Measurements from ENCODE around the gene ZFAND3. TPM values are rescaled to one million over a fixed set of nuclear protein-coding genes. Genes with fewer than 3 reads are reported as not detected.
A peak's percentile ranks its signal among the peaks of the same experiment; 100 is the strongest.

Gene ZFAND3
- total RNA-seq, 1 experiment from 2014 or later, result 107 TPM

- no peaks in the 10 kb centered on the region for H3K9me3 Mint-ChIP-seq (ENCODE audit: unreplicated experiment)
- no peak overlapping the region for H3K27ac Mint-ChIP-seq (ENCODE audit: unreplicated experiment)
- Histone ChIP-seq H3K36me3 (ENCODE audit: control insufficient read depth, insufficient read depth, low read length) (no peaks in the 10 kb centered on the region), H3K4me3 (ENCODE audit: low read depth, low read length) (no peak overlapping the region), H3K27me3 (replicated peaks; ENCODE audit: control insufficient read depth, insufficient read depth, low read length) (no peaks in the 10 kb centered on the region), H3K4me1 (peaks cover 17% of the 10 kb centered on the region), H3K9me3 (no peaks in the 10 kb centered on the region)
- peaks cover 23% of the 10 kb centered on the region for H3K4me1 Mint-ChIP-seq (ENCODE audit: low read depth, unreplicated experiment)
- peaks cover 5% of the 10 kb centered on the region for H3K36me3 Mint-ChIP-seq (ENCODE audit: insufficient read depth, unreplicated experiment)
- intact Hi-C loops (cut with micrococcal nuclease; ENCODE audit: unreplicated experiment), result no loop called here
- BruUV-seq (replicated peaks), result no TSS peak
- no peaks in the 10 kb centered on the region for H3K27me3 Mint-ChIP-seq (ENCODE audit: insufficient read depth, unreplicated experiment)
- no peak for TF ChIP-seq CTCF (IDR thresholded peaks at IDR 0.05; ENCODE audit: insufficient read depth in 1 of 2, low read depth in 1 of 2, low read length in 1 of 2, severe bottlenecking in 1 of 2, unreplicated experiment in 1 of 2)
- ChIA-PET CTCF (no interaction called here), POLR2A (no interaction called here)
- DNase-seq, result peak in 1 of 2 experiments; percentile 17
- no peak overlapping the region for H3K4me3 Mint-ChIP-seq (ENCODE audit: unreplicated experiment)
These were observed 63.3 kb downstream of the ZFAND3 start for GRCh38 chr6:37882724-37883413.

GRCh38 chr6:37884548-37884947 is 65.0 kb downstream of the ZFAND3 start:
- no peaks in the 10 kb centered on the region for H3K27me3 Mint-ChIP-seq (ENCODE audit: insufficient read depth, unreplicated experiment)
- POLR2A ChIA-PET, result interaction anchor here (0.6 to 0.7 kb wide), 2 partner anchors 45 to 66 kb away, joined by 3 to 9 read pairs; no protein-coding TSS in a partner anchor
- BruUV-seq (replicated peaks), result no TSS peak

GRCh38 chr6:37889051-37889450 is 69.5 kb downstream of the ZFAND3 start:
- no peaks in the 10 kb centered on the region; the same call in 1 of the 2 replicates for H3K36me3 ChIP-seq (ENCODE audit: control insufficient read depth, insufficient read depth, low read length)
- H3K9me3 ChIP-seq, result no peaks in the 10 kb centered on the region
- BruUV-seq (replicated peaks), result no TSS peak
- no peaks in the 10 kb centered on the region for H3K27me3 Mint-ChIP-seq (ENCODE audit: insufficient read depth, unreplicated experiment)
- H3K4me1 Mint-ChIP-seq (ENCODE audit: low read depth, unreplicated experiment), result no peaks in the 10 kb centered on the region
- TF ChIP-seq CTCF (IDR thresholded peaks at IDR 0.05; ENCODE audit: insufficient read depth in 1 of 2, low read depth in 1 of 2, low read length in 1 of 2, severe bottlenecking in 1 of 2, unreplicated experiment in 1 of 2), result no peak
- H3K4me3 ChIP-seq (ENCODE audit: low read depth, low read length), result no peak overlapping the region
- no peaks in the 10 kb centered on the region for H3K27me3 ChIP-seq (replicated peaks; ENCODE audit: control insufficient read depth, insufficient read depth, low read length)
- H3K4me3 Mint-ChIP-seq (ENCODE audit: unreplicated experiment), result no peak overlapping the region
- no peak overlapping the region for H3K27ac Mint-ChIP-seq (ENCODE audit: unreplicated experiment)
- POLR2A ChIA-PET, result no interaction called here
- no peaks in the 10 kb centered on the region for H3K9me3 Mint-ChIP-seq (ENCODE audit: unreplicated experiment)
- no peak for DNase-seq
- no peaks in the 10 kb centered on the region for H3K4me1 ChIP-seq
- peaks cover 1% of the 10 kb centered on the region for H3K36me3 Mint-ChIP-seq (ENCODE audit: insufficient read depth, unreplicated experiment)
- CTCF ChIA-PET, result no interaction called here
- intact Hi-C loops (cut with micrococcal nuclease; ENCODE audit: unreplicated experiment), result no loop called here

More at GRCh38 chr6:37884548-37884947, 65.0 kb downstream of the ZFAND3 start:
- Mint-ChIP-seq H3K4me3 (ENCODE audit: unreplicated experiment) (no peak overlapping the region), H3K4me1 (ENCODE audit: low read depth, unreplicated experiment) (peaks cover 13% of the 10 kb centered on the region), H3K36me3 (ENCODE audit: insufficient read depth, unreplicated experiment) (peaks cover 5% of the 10 kb centered on the region), H3K9me3 (ENCODE audit: unreplicated experiment) (no peaks in the 10 kb centered on the region), H3K27ac (ENCODE audit: unreplicated experiment) (no peak overlapping the region)
- TF ChIP-seq CTCF (IDR thresholded peaks at IDR 0.05; ENCODE audit: insufficient read depth in 1 of 2, low read depth in 1 of 2, low read length in 1 of 2, severe bottlenecking in 1 of 2, unreplicated experiment in 1 of 2), result no peak
- DNase-seq, result no peak
- Histone ChIP-seq H3K4me3 (ENCODE audit: low read depth, low read length) (no peak overlapping the region), H3K9me3 (no peaks in the 10 kb centered on the region), H3K4me1 (peaks cover 15% of the 10 kb centered on the region), H3K27me3 (replicated peaks; ENCODE audit: control insufficient read depth, insufficient read depth, low read length) (no peaks in the 10 kb centered on the region), H3K36me3 (ENCODE audit: control insufficient read depth, insufficient read depth, low read length) (no peaks in the 10 kb centered on the region)
- intact Hi-C loops (cut with micrococcal nuclease; ENCODE audit: unreplicated experiment), result no loop called here
- CTCF ChIA-PET, result no interaction called here

All from Caco-2 (cell line).